GM21723 (cell line): ENCODE results near the gene REPIN1.
A peak's percentile ranks its signal among the peaks of the same experiment; 100 is the strongest.

Experiments
- ATAC-seq: cut with Tn5 transposase; IDR thresholded peaks from one replicate; pipeline ENCODE4 v1.9.1; 2021; ENCODE audit warnings: mild to moderate bottlenecking, moderate library complexity; ENCODE audit not compliant: unreplicated experiment

Gene REPIN1

GRCh38 chr7:150368096-150368883, at the start of gene REPIN1:
REPIN1 (plus strand) TSS chr7:150368822; CDS start chr7:150369712, 890 bp downstream.
- peak; percentile 51 for ATAC-seq

DNA sequence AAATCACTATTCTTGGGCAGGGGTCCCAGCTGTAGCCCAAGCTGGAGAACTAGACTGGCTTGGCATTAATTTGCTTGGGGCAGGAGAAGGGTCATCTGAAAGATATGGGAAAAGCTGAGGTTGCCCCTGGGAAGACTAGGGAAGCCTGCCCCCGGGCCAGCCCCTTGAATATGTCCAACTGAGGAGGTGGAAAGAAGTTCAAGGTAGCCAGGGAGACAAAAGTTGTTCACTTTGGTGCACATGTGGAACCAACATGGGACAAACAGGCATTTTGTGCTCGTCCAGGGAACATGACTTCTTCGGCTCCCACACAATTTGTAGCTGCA, 46.9 kb upstream of the REPIN1 start:
- ATAC-seq = no peak

- ATAC-seq = peak; percentile 25
These were observed 46.3 kb upstream of the REPIN1 start for GRCh38 chr7:150322114-150322832.

DNA sequence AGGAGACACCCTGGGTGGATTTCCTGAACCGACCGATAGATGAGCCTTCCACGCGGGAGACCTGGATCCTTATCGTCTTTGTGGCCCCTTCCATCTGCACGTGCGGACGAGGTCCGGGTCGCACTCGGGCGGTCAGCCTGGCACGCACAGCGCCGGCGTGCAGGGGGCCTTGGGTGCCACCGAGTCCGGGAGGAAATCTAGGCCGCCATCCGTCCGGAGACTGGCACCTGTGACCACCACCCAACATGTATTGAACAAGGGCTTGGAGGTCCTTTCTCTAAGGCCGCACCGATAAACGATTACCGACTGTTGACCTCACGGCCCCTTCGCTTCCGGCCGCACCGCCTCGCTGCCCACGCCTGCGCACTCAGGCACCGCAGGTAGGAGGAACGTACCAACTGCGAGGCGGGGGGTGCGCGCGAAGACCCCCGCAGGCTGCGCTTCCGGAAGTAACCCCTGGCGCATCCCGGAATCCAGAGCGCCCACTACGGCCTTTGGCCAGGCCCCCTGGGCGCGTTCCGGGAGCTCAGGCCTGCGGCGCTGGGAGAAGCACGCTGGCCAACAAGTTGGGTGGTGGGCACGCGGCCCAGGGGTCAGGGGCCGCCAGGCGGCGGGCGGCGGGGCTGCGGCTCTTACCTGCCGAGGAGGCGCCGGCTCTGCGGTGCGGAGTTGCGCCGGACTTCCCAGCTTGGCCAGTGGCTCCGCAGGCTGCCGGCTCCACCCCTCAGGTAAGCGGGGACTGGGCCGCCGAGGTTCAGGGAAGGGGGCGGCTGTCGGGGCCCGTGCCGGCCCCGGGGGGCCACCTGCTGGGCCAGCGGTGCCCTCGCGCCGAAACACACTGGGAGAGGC, 45.6 kb upstream of the REPIN1 start, which contains the start of the genes ACTR3C and LRRC61:
Gene ACTR3C (minus strand): TSS at position 713 of the 849 bp plus-strand sequence. CDS start 28,249 bp downstream, outside the sequence.
Gene LRRC61 (plus strand): TSS at position 523 of the 849 bp plus-strand sequence. CDS start 13,507 bp downstream, outside the sequence.
- ATAC-seq = peak; percentile 63

DNA sequence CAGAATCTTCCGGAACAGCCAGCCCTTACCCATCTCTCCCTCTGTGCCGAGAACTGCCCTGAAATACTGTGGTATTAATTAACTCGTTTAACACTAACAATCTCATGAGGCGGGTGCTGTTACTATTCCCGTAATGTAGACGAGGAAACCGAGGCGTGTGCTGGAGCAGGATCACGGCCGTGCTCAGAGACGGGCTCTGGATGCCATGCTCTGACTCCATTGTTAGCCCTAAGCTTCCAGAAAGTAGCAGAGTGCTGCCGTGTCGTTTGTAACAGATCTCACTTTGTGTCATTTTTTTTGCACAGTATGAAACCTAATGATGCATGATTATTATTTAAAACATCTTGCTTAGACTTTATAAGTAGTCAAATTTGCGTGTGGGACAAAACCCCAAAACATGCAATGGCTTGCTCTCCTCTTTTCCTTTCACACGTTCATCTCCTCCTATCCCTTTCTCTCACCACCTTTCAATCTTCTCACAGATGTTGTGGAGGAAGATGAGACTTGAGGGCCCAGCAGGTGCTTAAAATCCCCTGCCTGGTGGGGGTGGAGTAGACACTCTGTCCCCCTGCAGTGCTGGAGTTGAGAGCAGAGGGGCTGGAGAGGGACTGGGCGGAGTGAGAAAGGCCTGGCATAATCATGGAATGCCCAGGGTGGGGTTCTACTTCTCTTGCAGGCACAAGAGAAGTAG, 44.8 kb upstream of the REPIN1 start:
- peak; percentile 34 for ATAC-seq

- no peak for ATAC-seq
These were observed 44.2 kb upstream of the REPIN1 start for GRCh38 chr7:150324373-150324961.

- no peak for ATAC-seq
These were observed 43.5 kb upstream of the REPIN1 start for GRCh38 chr7:150325110-150325611.

GRCh38 chr7:150325901-150326300, 42.7 kb upstream of the REPIN1 start:
- no peak for ATAC-seq

DNA sequence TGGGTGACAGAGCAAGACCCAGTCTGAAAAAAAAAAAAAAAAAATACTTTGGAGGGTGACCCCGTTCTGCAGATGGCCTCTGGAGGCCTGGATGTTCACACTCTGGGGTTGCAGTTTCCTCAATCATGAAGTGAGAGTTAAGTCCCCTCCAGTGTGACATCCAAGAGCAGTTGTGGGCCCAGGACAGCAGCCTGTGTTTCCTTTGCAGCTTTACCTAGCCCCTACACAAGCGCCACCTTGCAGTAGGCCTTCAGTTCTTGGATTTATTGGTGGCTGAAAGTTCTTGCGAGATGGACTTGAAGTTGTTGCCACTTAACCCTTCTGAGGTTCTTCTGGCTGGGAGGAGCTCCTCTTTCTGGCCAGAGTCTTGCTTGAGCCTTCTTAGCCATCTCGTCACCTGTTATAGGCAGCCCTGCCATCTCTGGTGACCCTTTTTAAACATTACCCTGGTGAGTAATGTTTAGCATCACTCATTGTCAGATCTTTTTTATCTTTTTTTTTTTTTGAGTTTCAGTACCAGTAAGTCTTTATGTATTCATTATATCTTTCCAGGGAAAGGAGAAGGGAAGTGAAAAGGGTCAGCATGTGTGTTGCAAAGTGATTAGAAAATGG, 41.9 kb upstream of the REPIN1 start:
- ATAC-seq = no peak

DNA sequence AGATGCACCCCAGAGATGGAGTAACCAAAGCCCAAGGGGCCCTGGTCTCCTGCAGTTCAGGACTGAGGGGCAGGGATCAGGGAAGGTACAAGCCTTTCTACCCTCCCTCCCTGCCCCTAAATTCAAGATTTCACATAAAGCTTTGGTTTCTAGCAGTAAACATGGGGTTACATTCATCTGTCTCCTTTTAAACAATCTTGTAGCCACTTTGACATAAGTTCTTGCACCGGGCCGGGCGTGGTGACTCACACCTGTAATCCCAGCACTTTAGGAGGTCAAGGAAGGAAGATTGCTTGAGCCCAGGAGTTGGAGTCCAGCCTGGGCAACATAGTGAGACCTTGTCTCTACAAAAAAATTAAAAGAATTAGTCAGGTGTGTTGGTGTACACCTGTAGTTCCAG, 41.3 kb upstream of the REPIN1 start:
- ATAC-seq = no peak

- ATAC-seq = no peak
These were observed 39.1 kb upstream of the REPIN1 start for GRCh38 chr7:150329331-150330120.

- ATAC-seq = no peak
These were observed 38.3 kb upstream of the REPIN1 start for GRCh38 chr7:150330211-150330885.

GRCh38 chr7:150332852-150333635, 35.6 kb upstream of the REPIN1 start:
- no peak for ATAC-seq

DNA sequence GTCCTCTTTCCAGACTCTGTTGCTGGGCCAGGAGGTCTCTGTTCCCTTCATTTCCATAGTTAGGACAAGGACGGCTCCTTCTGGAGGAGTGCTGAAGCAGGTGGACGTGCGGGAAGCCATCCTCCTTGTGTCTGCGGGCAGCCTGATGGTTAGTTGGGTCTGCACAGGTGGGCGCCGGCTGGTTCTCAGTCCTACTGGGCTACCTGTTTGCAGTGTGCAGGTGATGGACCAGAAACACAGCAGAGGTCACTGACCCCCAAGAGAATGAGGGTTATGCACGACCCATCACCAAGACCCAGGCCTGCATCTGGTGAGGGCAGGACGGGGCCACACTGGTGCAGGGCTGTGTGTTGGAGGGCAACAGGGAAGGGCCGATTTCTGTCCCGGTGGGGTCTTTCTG, 35.0 kb upstream of the REPIN1 start:
- ATAC-seq = no peak

DNA sequence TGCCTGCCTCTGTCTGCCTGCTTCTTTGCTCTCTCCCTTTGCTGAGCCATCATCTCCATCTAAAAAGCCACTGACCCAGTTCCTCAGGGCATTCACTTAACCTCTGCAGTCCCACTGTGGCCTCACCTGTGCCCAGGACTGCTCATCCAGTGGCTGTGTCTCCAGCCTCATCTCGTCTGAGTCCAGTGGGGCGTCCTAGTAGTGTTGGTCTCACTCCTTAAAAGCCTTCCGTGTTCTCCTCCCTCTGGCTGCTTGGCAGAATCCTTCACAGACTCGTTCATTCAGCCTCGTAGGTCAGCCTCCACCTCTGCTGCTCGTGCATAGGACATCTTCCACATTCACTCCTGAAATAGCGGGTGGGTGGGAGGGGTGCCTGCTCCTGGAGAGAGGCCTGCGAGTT, 34.5 kb upstream of the REPIN1 start:
- no peak for ATAC-seq

DNA sequence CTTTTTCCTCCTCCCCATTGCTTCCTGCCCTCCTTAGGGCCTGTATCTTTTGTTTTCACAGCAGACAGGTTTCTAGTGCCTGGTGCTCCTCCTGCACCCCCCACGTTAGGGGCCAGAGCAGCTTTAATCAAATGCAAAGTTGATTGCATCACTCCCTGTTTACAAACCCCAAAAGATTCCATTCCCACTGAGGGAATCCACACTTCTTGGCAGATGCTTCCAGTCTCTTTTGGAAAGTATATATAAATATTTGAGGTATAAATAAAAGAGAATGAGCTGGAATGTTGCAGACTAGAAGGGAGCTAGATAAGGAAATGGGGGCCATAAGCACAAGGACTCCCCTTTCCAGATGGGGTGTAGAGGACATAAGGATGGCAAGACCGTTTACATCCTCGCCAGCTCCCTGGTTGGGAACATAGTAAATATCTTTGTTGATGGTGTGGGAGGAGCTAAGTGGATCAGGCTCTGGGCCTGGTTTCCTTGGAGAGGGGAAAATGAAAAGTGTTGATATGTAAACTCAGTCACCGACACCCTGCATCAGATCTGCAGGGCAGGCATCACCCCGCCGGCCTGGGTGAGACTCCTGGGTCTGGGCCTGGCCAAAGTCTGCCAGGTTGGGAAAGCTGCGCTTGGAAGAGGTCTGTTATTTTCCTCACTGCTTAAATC, 33.4 kb upstream of the REPIN1 start:
- no peak for ATAC-seq

- ATAC-seq = no peak
These were observed 32.9 kb upstream of the REPIN1 start for GRCh38 chr7:150335774-150336112.
